SU-DHL-6 (cell line): ENCODE measurements around the gene ZBTB7A.

ENCODE experiments used
- H2AFZ ChIP-seq: fragments of 200-600 bp; sonication (generic); 2 replicates; pipeline ENCODE4 v1.6.1; 2014; ENCODE audit warnings: low read depth, mild to moderate bottlenecking, moderate library complexity, mixed read lengths, antibody characterized with exemption, low read length; ENCODE audit not compliant: severe bottlenecking
- H3F3A ChIP-seq: fragments of 200-600 bp; shearing (Covaris generic); 2 replicates; pipeline ENCODE4 v1.6.0; 2016; ENCODE audit warnings: antibody characterized with exemption, mild to moderate bottlenecking; ENCODE audit not compliant: insufficient read depth
- H3K27ac ChIP-seq: fragments of 200-600 bp; sonication (generic); 2 replicates; pipeline ENCODE4 v1.5.1; 2016; ENCODE audit warnings: low read depth, mild to moderate bottlenecking, low read length, moderate library complexity, mixed read lengths
- H3K27me3 ChIP-seq: fragments of 200-600 bp; sonication (generic), shearing (Covaris generic); 2 replicates; pipeline ENCODE4 v1.6.0; 2014; ENCODE audit warnings: mild to moderate bottlenecking, low read length
- H3K36me3 ChIP-seq: fragments of 200-600 bp; sonication (generic); 2 replicates; pipeline ENCODE4 v1.6.1; 2014; ENCODE audit warnings: mild to moderate bottlenecking, low read length, mixed read lengths
- H3K4me2 ChIP-seq: fragments of 300-600, 200-600 bp; shearing (Covaris generic), sonication (generic); 2 replicates; pipeline ENCODE4 v1.6.0; 2014; ENCODE audit warnings: low read length, low read depth, mild to moderate bottlenecking; ENCODE audit not compliant: poor library complexity, severe bottlenecking
- H3K4me3 ChIP-seq: fragments of 200-600 bp; sonication (generic); 2 replicates; pipeline ENCODE4 v1.5.1; 2014; ENCODE audit warnings: antibody characterized with exemption, low read length, mild to moderate bottlenecking, mixed read lengths; ENCODE audit not compliant: insufficient read depth, poor library complexity, severe bottlenecking
- H3K79me2 ChIP-seq: fragments of 200-600 bp; sonication (generic); 2 replicates; pipeline ENCODE4 v1.6.1; 2014; ENCODE audit warnings: mild to moderate bottlenecking, low read length, moderate library complexity; ENCODE audit not compliant: insufficient read depth
- H3K9ac ChIP-seq: fragments of 200-600 bp; sonication (generic); 2 replicates; pipeline ENCODE4 v1.7.0; 2014; ENCODE audit warnings: mild to moderate bottlenecking, low read length
- H3K9me2 ChIP-seq: fragments of 200-600 bp; sonication (generic); replicated peaks from 2 replicates; pipeline ENCODE4 v1.6.1; 2014; ENCODE audit warnings: low read length; ENCODE audit not compliant: insufficient read depth
- H3K9me3 ChIP-seq: fragments of 200-600 bp; sonication (generic); 2 replicates; pipeline ENCODE4 v1.6.1; 2014; ENCODE audit warnings: low read length, mixed read lengths; ENCODE audit not compliant: insufficient read depth
- H4K20me1 ChIP-seq: fragments of 200-600 bp; sonication (generic); 2 replicates; pipeline ENCODE4 v1.6.1; 2014; ENCODE audit warnings: low read depth, mild to moderate bottlenecking, antibody characterized with exemption, low read length, moderate library complexity, mixed read lengths
- CTCF ChIP-seq: fragments of 200-600 bp; sonication (generic); IDR thresholded peaks from one replicate; pipeline ENCODE4 v1.5.1; 2017; ENCODE audit warnings: antibody characterized with exemption, mild to moderate bottlenecking, low read length, moderate library complexity; ENCODE audit not compliant: insufficient read depth, poor library complexity, severe bottlenecking
- EZH2phosphoT487 ChIP-seq: fragments of 200-600 bp; sonication (generic), shearing (Covaris generic); conservative IDR thresholded peaks from 2 replicates; pipeline ENCODE4 v1.6.1; 2018; ENCODE audit warnings: mild to moderate bottlenecking, antibody characterized with exemption, low read length, moderate library complexity, mixed read lengths

Gene ZBTB7A

GRCh38 chr19:4016486-4016885 lies 50.2 kb downstream of the ZBTB7A start:
- Histone ChIP-seq H3K4me3 (no peak overlapping the region), H3K36me3 (no peaks in the 10 kb centered on the region), H3K9ac (no peak overlapping the region), H2AFZ (no peak overlapping the region), H3K79me2 (peaks cover 27% of the 10 kb centered on the region; the same call in 1 of the 2 replicates), H3K27ac (no peak overlapping the region), H3K4me2 (no peak overlapping the region), H4K20me1 (no peaks in the 10 kb centered on the region), H3F3A (no peaks in the 10 kb centered on the region), H3K27me3 (no peaks in the 10 kb centered on the region), H3K9me3 (no peaks in the 10 kb centered on the region), H3K9me2 (no peaks in the 10 kb centered on the region)
- TF ChIP-seq CTCF (no peak), EZH2phosphoT487 (no peak)

GRCh38 chr19:4015705-4016402 lies 50.8 kb downstream of the ZBTB7A start:
- Histone ChIP-seq H3K27ac (no peak overlapping the region), H3K9ac (no peak overlapping the region), H3K4me2 (no peak overlapping the region), H2AFZ (no peak overlapping the region), H3K4me3 (no peak overlapping the region), H3K9me2 (no peaks in the 10 kb centered on the region), H3F3A (no peaks in the 10 kb centered on the region), H4K20me1 (no peaks in the 10 kb centered on the region), H3K27me3 (no peaks in the 10 kb centered on the region), H3K79me2 (peaks cover 29% of the 10 kb centered on the region; the same call in 1 of the 2 replicates), H3K9me3 (no peaks in the 10 kb centered on the region), H3K36me3 (no peaks in the 10 kb centered on the region)
- TF ChIP-seq EZH2phosphoT487: no peak
- TF ChIP-seq CTCF: no peak

- Histone ChIP-seq H3K9me3 (no peaks in the 10 kb centered on the region), H3K9me2 (no peaks in the 10 kb centered on the region), H2AFZ (no peak overlapping the region), H3K4me3 (no peak overlapping the region), H3K79me2 (peaks cover 39% of the 10 kb centered on the region), H3K27ac (no peak overlapping the region), H3K9ac (no peak overlapping the region), H3K4me2 (no peak overlapping the region), H3K36me3 (no peaks in the 10 kb centered on the region), H4K20me1 (no peaks in the 10 kb centered on the region), H3F3A (no peaks in the 10 kb centered on the region), H3K27me3 (no peaks in the 10 kb centered on the region)
- no peak for TF ChIP-seq EZH2phosphoT487
- TF ChIP-seq CTCF: no peak
Observed at GRCh38 chr19:4014541-4015491, 51.9 kb downstream of the ZBTB7A start.
